Suprapubic skin (tissue), 4 donors: ENCODE results near the gene SPOCK3. TPM values are rescaled to one million over a fixed set of nuclear protein-coding genes. Genes with fewer than 3 reads are reported as not detected.
"Not testable (repeated sequence)": the region's sequence is repeated elsewhere in the genome, so short reads cannot be mapped to it uniquely, and the experiment has no call there.

Experiments
- DNase-seq, 2 donors: peaks; one replicate each; pipeline ENCODE4 v3.0.0-alpha.2; 2019; ENCODE audit warnings: low spot score in 2 of 2
- H3K27ac ChIP-seq: fragments of 200-600 bp; sonication (generic); one replicate; pipeline ENCODE4 v1.5.1; 2019
- H3K27me3 ChIP-seq: fragments of 200-600 bp; sonication (generic); one replicate; pipeline ENCODE4 v1.5.1; 2019
- H3K36me3 ChIP-seq: fragments of 200-600 bp; sonication (generic); one replicate; pipeline ENCODE4 v1.5.1; 2019
- H3K4me1 ChIP-seq: fragments of 200-600 bp; sonication (generic); one replicate; pipeline ENCODE4 v1.5.1; 2019
- H3K4me3 ChIP-seq: fragments of 200-600 bp; sonication (generic); one replicate; pipeline ENCODE4 v1.5.1; 2019; ENCODE audit warnings: mild to moderate bottlenecking
- H3K9me3 ChIP-seq: fragments of 200-600 bp; sonication (generic); one replicate; pipeline ENCODE4 v1.5.1; 2019
- CTCF ChIP-seq, 2 donors: fragments of 200-600 bp in 1 of 2; fragments of 450-650 bp in 1 of 2; sonication (generic) in 1 of 2; IDR thresholded peaks; one replicate each; pipeline ENCODE4 v1.5.1; 2016 to 2019; ENCODE audit warnings: antibody characterized with exemption in 2 of 2, mild to moderate bottlenecking in 1 of 2, moderate library complexity in 1 of 2
- EP300 ChIP-seq: sonication (generic); formaldehyde crosslinking; IDR thresholded peaks from one replicate; pipeline ENCODE4 v1.6.1; 2017; ENCODE audit warnings: antibody characterized with exemption
- POLR2A ChIP-seq, 2 donors: fragments of 450-650 bp; IDR thresholded peaks; one replicate each; pipeline ENCODE4 v1.6.1; 2017; ENCODE audit warnings: antibody characterized with exemption in 2 of 2, mild to moderate bottlenecking in 2 of 2, moderate library complexity in 2 of 2
- POLR2AphosphoS5 ChIP-seq, 3 donors: sonication (generic); formaldehyde crosslinking; IDR thresholded peaks; one replicate each; pipeline ENCODE4 v1.6.1; 2017; ENCODE audit warnings: antibody characterized with exemption in 3 of 3
- WGBS: methylation state at CpG from one replicate; pipeline ENCODE4 v1.1.5; 2018; 5-methylcytosine and 5-hydroxymethylcytosine counted together
- total RNA-seq, 4 donors: library from RNA; depleted of rRNA; stranded (reverse); fragments of >200 nt; gene quantifications; one replicate each; pipeline ENCODE4 v1.1.0, GENCODE V29; 2016

Gene SPOCK3
- total RNA-seq, 4 donors from 2014 or later, result not detected

GRCh38 chr4:166798126-166798525 lies 436.2 kb downstream of the SPOCK3 start:
- Histone ChIP-seq H3K4me3 (no peak overlapping the region), H3K27ac (no peak overlapping the region), H3K9me3 (no peaks in the 10 kb centered on the region), H3K27me3 (no peaks in the 10 kb centered on the region), H3K4me1 (no peaks in the 10 kb centered on the region), H3K36me3 (no peaks in the 10 kb centered on the region)
- no peak for DNase-seq
- 47% methylated on average over 3 of the region's 3 CpGs for WGBS
- TF ChIP-seq CTCF (IDR thresholded peaks at IDR 0.05) (no peak), POLR2A (IDR thresholded peaks at IDR 0.05) (no peak), EP300 (no peak), POLR2AphosphoS5 (IDR thresholded peaks at IDR 0.05) (no peak)

- Histone ChIP-seq H3K4me1 (no peaks in the 10 kb centered on the region), H3K36me3 (no peaks in the 10 kb centered on the region), H3K4me3 (no peak overlapping the region), H3K27me3 (no peaks in the 10 kb centered on the region), H3K27ac (no peak overlapping the region), H3K9me3 (no peaks in the 10 kb centered on the region)
- TF ChIP-seq CTCF (IDR thresholded peaks at IDR 0.05), result no peak
- TF ChIP-seq EP300, result no peak
- TF ChIP-seq POLR2A (IDR thresholded peaks at IDR 0.05), result no peak
- no peak for TF ChIP-seq POLR2AphosphoS5 (IDR thresholded peaks at IDR 0.05)
- DNase-seq, result no peak
Measured at GRCh38 chr4:166777760-166778159, 456.5 kb downstream of the SPOCK3 start.

GRCh38 chr4:166763018-166763417 lies 471.3 kb downstream of the SPOCK3 start:
- TF ChIP-seq CTCF (IDR thresholded peaks at IDR 0.05), result no peak
- no peak for TF ChIP-seq POLR2A (IDR thresholded peaks at IDR 0.05)
- no peak for TF ChIP-seq POLR2AphosphoS5 (IDR thresholded peaks at IDR 0.05)
- TF ChIP-seq EP300, result no peak
- Histone ChIP-seq H3K4me3 (no peak overlapping the region), H3K9me3 (no peaks in the 10 kb centered on the region), H3K27ac (no peak overlapping the region), H3K27me3 (no peaks in the 10 kb centered on the region), H3K4me1 (no peaks in the 10 kb centered on the region), H3K36me3 (no peaks in the 10 kb centered on the region)
- DNase-seq, result no peak

- Histone ChIP-seq H3K27me3 (no peaks in the 10 kb centered on the region), H3K36me3 (no peaks in the 10 kb centered on the region), H3K4me3 (no peak overlapping the region), H3K4me1 (no peaks in the 10 kb centered on the region), H3K9me3 (peaks cover 3% of the 10 kb centered on the region), H3K27ac (no peak overlapping the region)
- no peak for TF ChIP-seq POLR2A (IDR thresholded peaks at IDR 0.05)
- TF ChIP-seq CTCF (IDR thresholded peaks at IDR 0.05), result no peak
- no peak for TF ChIP-seq POLR2AphosphoS5 (IDR thresholded peaks at IDR 0.05)
- no peak for TF ChIP-seq EP300
- DNase-seq, result no peak
- WGBS, result 36% methylated on average over 1 of the region's 1 CpG
Measured at GRCh38 chr4:166741742-166742141, 492.6 kb downstream of the SPOCK3 start.

- H3K4me1 ChIP-seq, result not testable (repeated sequence)
- WGBS, result 95% methylated on average over 4 of the region's 4 CpGs
Measured at GRCh38 chr4:166739215-166739614, 495.1 kb downstream of the SPOCK3 start.

GRCh38 chr4:166737430-166737829 lies 496.9 kb downstream of the SPOCK3 start:
- Histone ChIP-seq H3K27me3 (no peaks in the 10 kb centered on the region), H3K36me3 (no peaks in the 10 kb centered on the region), H3K27ac (no peak overlapping the region), H3K9me3 (peaks cover 3% of the 10 kb centered on the region), H3K4me3 (no peak overlapping the region), H3K4me1 (no peaks in the 10 kb centered on the region)
- no peak for DNase-seq
- TF ChIP-seq EP300, result no peak
- no peak for TF ChIP-seq POLR2A (IDR thresholded peaks at IDR 0.05)
- TF ChIP-seq CTCF (IDR thresholded peaks at IDR 0.05), result no peak
- no peak for TF ChIP-seq POLR2AphosphoS5 (IDR thresholded peaks at IDR 0.05)

More at GRCh38 chr4:166739215-166739614, 495.1 kb downstream of the SPOCK3 start:
- not testable (repeated sequence) for H3K36me3 ChIP-seq, H3K4me3 ChIP-seq, H3K27me3 ChIP-seq, DNase-seq, H3K27ac ChIP-seq, H3K9me3 ChIP-seq
